ENCODE measurements around the gene FGD4.

DNA sequence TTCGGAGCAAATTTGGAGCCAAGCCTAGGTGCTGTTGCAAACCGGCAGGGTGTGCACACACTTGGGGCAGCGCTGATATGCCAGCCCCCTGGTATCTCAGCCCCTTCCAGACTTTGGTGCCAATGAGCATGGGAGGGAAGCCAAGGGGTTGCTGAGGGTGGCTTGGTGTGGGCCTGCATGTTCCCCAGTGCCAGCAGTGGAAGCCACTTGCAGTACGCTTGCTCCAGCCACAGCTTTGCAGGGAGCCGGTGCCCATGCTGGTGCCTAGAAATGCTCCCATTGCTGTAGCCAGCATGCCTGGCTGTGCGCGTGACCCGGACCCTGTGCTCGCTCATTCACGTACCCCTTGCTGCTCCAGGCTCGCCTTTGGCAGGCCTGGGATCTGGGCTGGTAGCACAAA is 212.6 kb downstream of the FGD4 start:
- TF ChIP-seq RARB (CRISPR knock-in tag; IDR thresholded peaks at IDR 0.05) (no peak), ESRRG (CRISPR knock-in tag; IDR thresholded peaks at IDR 0.05) (no peak), OSR1 (CRISPR knock-in tag; IDR thresholded peaks at IDR 0.05) (no peak), ZFP30 (CRISPR knock-in tag; IDR thresholded peaks at IDR 0.05) (no peak), ZFP3 (CRISPR knock-in tag; IDR thresholded peaks at IDR 0.05) (no peak)

Data from SK-N-SH treated with all-trans-retinoic acid at 6 μM for 48 hours (cell line).